HG03139 (cell line): Measurements from ENCODE around the gene FTL.
A peak's percentile ranks its signal among the peaks of the same experiment; 100 is the strongest.
"Not testable (repeated sequence)": the region's sequence is repeated elsewhere in the genome, so short reads cannot be mapped to it uniquely, and the experiment has no call there.

Source experiments
- ATAC-seq: cut with Tn5 transposase; IDR thresholded peaks from one replicate; pipeline ENCODE4 v1.9.1; 2021; ENCODE audit not compliant: unreplicated experiment

Gene FTL

GRCh38 chr19:48965040-48965805 lies at the start of gene FTL:
TSS of gene FTL (plus strand) at chr19:48965309. CDS start at chr19:48965508, 199 bp downstream.
- ATAC-seq = peak; percentile 47

GRCh38 chr19:48915757-48916156 lies 49.4 kb upstream of the FTL start:
- ATAC-seq = no peak

GRCh38 chr19:48918071-48918470 lies 47.0 kb upstream of the FTL start:
- no peak for ATAC-seq

- no peak for ATAC-seq
Measured at GRCh38 chr19:48918801-48919247, 46.3 kb upstream of the FTL start.

- not testable (repeated sequence) for ATAC-seq
Measured at GRCh38 chr19:48919271-48919670, 45.8 kb upstream of the FTL start.

GRCh38 chr19:48920949-48921348 lies 44.2 kb upstream of the FTL start:
- no peak for ATAC-seq

GRCh38 chr19:48921721-48922500 lies 43.2 kb upstream of the FTL start:
- no peak for ATAC-seq

- ATAC-seq = no peak
Measured at GRCh38 chr19:48922548-48923490, 42.3 kb upstream of the FTL start.

- no peak for ATAC-seq
Measured at GRCh38 chr19:48925240-48925843, 39.8 kb upstream of the FTL start.

GRCh38 chr19:48925890-48926289 lies 39.2 kb upstream of the FTL start:
- not testable (repeated sequence) for ATAC-seq

GRCh38 chr19:48926909-48927308 lies 38.2 kb upstream of the FTL start:
- ATAC-seq = no peak

GRCh38 chr19:48927692-48928091 lies 37.4 kb upstream of the FTL start:
- ATAC-seq = not testable (repeated sequence)

GRCh38 chr19:48928164-48929025 lies 36.7 kb upstream of the FTL start:
- no peak for ATAC-seq

GRCh38 chr19:48933382-48933932 lies 31.7 kb upstream of the FTL start, which contains the start of gene DHDH:
TSS of gene DHDH (plus strand) at chr19:48933699. CDS start at chr19:48933722, 23 bp downstream.
- no peak for ATAC-seq

GRCh38 chr19:48934837-48935236 lies 30.3 kb upstream of the FTL start:
- no peak for ATAC-seq

GRCh38 chr19:48935864-48936263 lies 29.2 kb upstream of the FTL start:
- ATAC-seq = no peak

GRCh38 chr19:48938256-48938655 lies 26.9 kb upstream of the FTL start:
- ATAC-seq = no peak

- no peak for ATAC-seq
Measured at GRCh38 chr19:48940902-48941301, 24.2 kb upstream of the FTL start.

GRCh38 chr19:48943081-48943480 lies 22.0 kb upstream of the FTL start:
- no peak for ATAC-seq
